Measurements from ENCODE around the gene SPPL2C. TPM values are rescaled to one million over a fixed set of nuclear protein-coding genes. Genes with fewer than 3 reads are reported as not detected.

Gene SPPL2C
- total and polyA plus RNA-seq, 2 of the 8 experiments (the other 6 are each of a cell fraction or from before 2014, with no cell fraction given) = not detected

DNA sequence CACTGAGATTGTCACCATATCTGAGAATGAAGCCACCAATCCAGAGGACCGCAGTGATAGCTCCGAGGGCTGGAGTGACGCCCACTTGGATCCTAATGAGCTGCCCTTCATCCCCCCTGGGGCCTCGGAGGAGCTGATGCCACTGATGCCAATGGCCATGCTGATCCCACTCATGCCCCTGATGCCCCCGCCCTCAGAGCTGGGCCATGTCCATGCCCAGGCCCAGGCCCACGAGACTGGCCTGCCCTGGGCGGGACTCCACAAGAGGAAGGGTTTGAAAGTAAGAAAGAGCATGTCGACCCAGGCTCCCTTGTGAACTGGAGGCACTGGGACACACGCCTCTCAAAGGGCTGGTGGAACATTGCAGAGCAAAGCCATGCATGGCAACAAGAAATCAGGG lies 2.0 kb downstream of the SPPL2C start:
- Histone ChIP-seq H3K27ac (ENCODE audit: low read depth, low read length) (no peak overlapping the region), H3K36me3 (ENCODE audit: control insufficient read depth in 2 of 4, insufficient read depth in 4 of 4, low read length in 3 of 4) (no peaks in the 10 kb centered on the region), H3K23ac (ENCODE audit: insufficient read length) (no peak overlapping the region), H4K20me1 (replicated peaks in 1 of 2; ENCODE audit: control insufficient read depth in 1 of 2, insufficient read depth in 2 of 2, low read length in 2 of 2) (peaks cover 0 to 2% of the 10 kb centered on the region in 2 experiments), H2BK20ac (ENCODE audit: low read length) (no peak overlapping the region), H3K27me3 (replicated peaks in 1 of 4; ENCODE audit: control insufficient read depth in 3 of 4, extremely low read depth in 1 of 4, insufficient read depth in 3 of 4, low read length in 3 of 4) (no peaks in the 10 kb centered on the region; a peak in 1 of 7 replicates), H3K23me2 (ENCODE audit: low read depth, low read length) (no peaks in the 10 kb centered on the region), H3K79me2 (ENCODE audit: control insufficient read depth in 1 of 2, insufficient read depth in 2 of 2, low read length in 2 of 2) (no peaks in the 10 kb centered on the region), H3K9ac (replicated peaks in 1 of 4; ENCODE audit: extremely low read depth in 1 of 4, low read depth in 3 of 4, low read length in 3 of 4) (no peak overlapping the region), H3K18ac (ENCODE audit: extremely low read depth, low read length) (no peak overlapping the region), H2AFZ (ENCODE audit: low read length) (no peak overlapping the region), H3K4me2 (ENCODE audit: insufficient read depth in 1 of 2, low read depth in 2 of 2, low read length in 2 of 2) (no peak overlapping the region), H3K79me1 (ENCODE audit: low read depth, low read length) (no peaks in the 10 kb centered on the region), H3K9me3 (ENCODE audit: insufficient read depth in 2 of 2, low read depth in 1 of 2, low read length in 1 of 2) (no peaks in the 10 kb centered on the region), H2BK120ac (replicated peaks; ENCODE audit: low read depth, low read length) (no peak overlapping the region), H3K4me3 (ENCODE audit: extremely low read depth in 1 of 4, insufficient read depth in 2 of 4, low read depth in 3 of 4, low read length in 4 of 4) (no peak overlapping the region), H2BK12ac (ENCODE audit: low read depth, low read length) (no peak overlapping the region), H3K4ac (replicated peaks; ENCODE audit: insufficient read length, low read depth, low read length) (no peak overlapping the region), H3K4me1 (replicated peaks in 1 of 4; ENCODE audit: control insufficient read depth in 3 of 4, insufficient read depth in 4 of 4, low read length in 3 of 4) (no peaks in the 10 kb centered on the region), H2BK5ac (ENCODE audit: low read depth, low read length) (no peak overlapping the region), H4K5ac (ENCODE audit: insufficient read length, low read depth, low read length) (no peak overlapping the region), H3K56ac (replicated peaks; ENCODE audit: insufficient read length, low read depth, low read length) (no peak overlapping the region), H3K14ac (ENCODE audit: insufficient read length) (no peak overlapping the region), H2AK5ac (ENCODE audit: low read depth, low read length) (no peak overlapping the region), H4K91ac (replicated peaks; ENCODE audit: insufficient read length, low read length) (no peak overlapping the region), H4K8ac (ENCODE audit: extremely low read depth, insufficient read depth, low read length) (no peak overlapping the region), H2BK15ac (ENCODE audit: low read length) (no peak overlapping the region)
- ChIA-PET POLR2A (ENCODE audit: partially characterized antibody) (no interaction called here), CTCF (ENCODE audit: partially characterized antibody) (interaction anchor here (0.6 to 8.1 kb wide), 8 partner anchors 10 to 297 kb away, joined by 3 to 137 read pairs (median 3); no protein-coding TSS in a partner anchor)
- 84% methylated on average over 9 of the region's 9 CpGs; no CpG with 5 or more reads in 1 of the 2 experiments for WGBS, 2 experiments (ENCODE audit: extremely low coverage in 1 of 2, insufficient coverage in 1 of 2, insufficient read length in 1 of 2, insufficient replicate concordance in 2 of 2, low coverage in 1 of 2, low lambda C conversion rate in 2 of 2, missing lambda C conversion rate in 1 of 2)
- DNase-seq (ENCODE audit: low read depth in 1 of 2, low spot score in 2 of 2) = no peak
- no peak for FAIRE-seq
- no peak for TF ChIP-seq BACH1 (IDR thresholded peaks at IDR 0.05; ENCODE audit: low read length)
- no peak for TF ChIP-seq CTBP2 (IDR thresholded peaks at IDR 0.05; ENCODE audit: borderline replicate concordance, insufficient read depth, insufficient read length, low read length)
- TF ChIP-seq ASH2L (IDR thresholded peaks at IDR 0.05; ENCODE audit: low read length) = no peak
- no peak for TF ChIP-seq SP2 (IDR thresholded peaks at IDR 0.05; ENCODE audit: low read length)
- no peak for TF ChIP-seq KDM5A (IDR thresholded peaks at IDR 0.05; ENCODE audit: low read length)

Data from H1 (cell line).